Mesothelial cell of epicardium (in vitro differentiated cells): ENCODE measurements around the gene CR1. TPM values are rescaled to one million over a fixed set of nuclear protein-coding genes. Genes with fewer than 3 reads are reported as not detected.

ENCODE experiments used
- DNase-seq, 2 experiments: peaks; one replicate each; pipeline ENCODE4 v3.0.0; 2021; ENCODE audit warnings: low spot score in 2 of 2; ENCODE audit not compliant: unreplicated experiment in 2 of 2
- H3K27ac Mint-ChIP-seq: 2 replicates; pipeline ENCODE4 v1.8.0; 2021; ENCODE audit warnings: mixed read lengths
- H3K27me3 Mint-ChIP-seq: 2 replicates; pipeline ENCODE4 v1.8.0; 2021; ENCODE audit warnings: low read depth, mixed read lengths
- H3K36me3 Mint-ChIP-seq: 2 replicates; pipeline ENCODE4 v1.8.0; 2021; ENCODE audit warnings: mixed read lengths
- H3K4me1 Mint-ChIP-seq: 2 replicates; pipeline ENCODE4 v1.8.0; 2021; ENCODE audit warnings: mixed read lengths
- H3K4me3 Mint-ChIP-seq: 2 replicates; pipeline ENCODE4 v1.8.0; 2021; ENCODE audit warnings: mild to moderate bottlenecking, moderate library complexity, mixed read lengths
- H3K9me3 Mint-ChIP-seq: 2 replicates; pipeline ENCODE4 v1.8.0; 2021; ENCODE audit warnings: mixed read lengths
- total RNA-seq: library from RNA; stranded (reverse); gene quantifications from 3 replicates; pipeline ENCODE4 v1.2.1, GENCODE V29; 2021
- TF ChIP-seq, protein P1 (sequence below): fragments of 200-600 bp; sonication (generic); IDR thresholded peaks from one replicate; pipeline ENCODE4 v1.5.0; 2021; ENCODE audit warnings: antibody characterized with exemption; ENCODE audit not compliant: unreplicated experiment

Gene CR1
- total RNA-seq, 1 donor from 2014 or later: 0.09 TPM

DNA sequence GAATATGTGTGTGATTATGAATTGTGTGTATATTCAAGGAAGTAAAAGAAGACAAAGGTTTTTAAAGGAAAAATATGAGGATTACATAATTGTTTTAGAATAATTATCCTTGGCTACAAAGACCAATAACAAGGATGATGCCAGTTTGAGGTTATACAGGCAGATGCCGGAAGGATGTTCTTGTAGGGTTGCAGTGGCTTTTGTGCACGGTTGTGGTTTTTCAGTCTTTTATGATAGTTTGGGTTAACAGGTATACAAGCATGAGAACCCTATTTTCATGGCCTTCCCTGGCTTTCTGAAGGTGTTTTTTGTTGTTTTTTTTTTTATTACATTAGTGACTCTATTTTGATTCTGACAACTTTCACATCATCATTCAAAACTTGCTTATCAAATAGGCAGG is 36.9 kb upstream of the CR1 start:
- TF ChIP-seq, protein P1, sequence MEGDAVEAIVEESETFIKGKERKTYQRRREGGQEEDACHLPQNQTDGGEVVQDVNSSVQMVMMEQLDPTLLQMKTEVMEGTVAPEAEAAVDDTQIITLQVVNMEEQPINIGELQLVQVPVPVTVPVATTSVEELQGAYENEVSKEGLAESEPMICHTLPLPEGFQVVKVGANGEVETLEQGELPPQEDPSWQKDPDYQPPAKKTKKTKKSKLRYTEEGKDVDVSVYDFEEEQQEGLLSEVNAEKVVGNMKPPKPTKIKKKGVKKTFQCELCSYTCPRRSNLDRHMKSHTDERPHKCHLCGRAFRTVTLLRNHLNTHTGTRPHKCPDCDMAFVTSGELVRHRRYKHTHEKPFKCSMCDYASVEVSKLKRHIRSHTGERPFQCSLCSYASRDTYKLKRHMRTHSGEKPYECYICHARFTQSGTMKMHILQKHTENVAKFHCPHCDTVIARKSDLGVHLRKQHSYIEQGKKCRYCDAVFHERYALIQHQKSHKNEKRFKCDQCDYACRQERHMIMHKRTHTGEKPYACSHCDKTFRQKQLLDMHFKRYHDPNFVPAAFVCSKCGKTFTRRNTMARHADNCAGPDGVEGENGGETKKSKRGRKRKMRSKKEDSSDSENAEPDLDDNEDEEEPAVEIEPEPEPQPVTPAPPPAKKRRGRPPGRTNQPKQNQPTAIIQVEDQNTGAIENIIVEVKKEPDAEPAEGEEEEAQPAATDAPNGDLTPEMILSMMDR: no peak
- peaks cover 5% of the 10 kb centered on the region for H3K4me1 Mint-ChIP-seq
- H3K9me3 Mint-ChIP-seq: no peaks in the 10 kb centered on the region
- H3K27me3 Mint-ChIP-seq: peaks cover 38% of the 10 kb centered on the region
- DNase-seq: no peak
- no peak overlapping the region for H3K27ac Mint-ChIP-seq
- H3K4me3 Mint-ChIP-seq: no peak overlapping the region
- H3K36me3 Mint-ChIP-seq: no peaks in the 10 kb centered on the region

DNA sequence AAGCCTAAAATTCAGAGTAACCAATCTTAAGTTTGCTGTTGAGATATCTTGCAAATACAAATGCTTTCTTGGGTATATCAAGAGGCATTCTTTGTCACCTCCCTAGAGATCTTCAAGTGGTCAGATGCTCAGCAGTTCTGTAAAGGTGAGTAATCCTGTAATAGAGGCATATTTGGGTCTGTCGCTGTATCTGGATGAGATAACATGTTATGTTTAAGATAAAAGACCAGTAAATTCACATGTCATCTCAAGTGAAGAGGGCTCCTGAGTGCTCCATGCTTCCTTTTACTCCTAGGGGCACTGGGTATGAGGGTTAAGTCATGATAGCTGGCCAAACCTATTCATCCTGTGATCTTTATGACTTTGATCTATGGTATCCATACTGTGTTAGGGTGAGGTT is 34.3 kb upstream of the CR1 start:
- Mint-ChIP-seq H3K27ac (no peak overlapping the region), H3K27me3 (peaks cover 63% of the 10 kb centered on the region)

DNA sequence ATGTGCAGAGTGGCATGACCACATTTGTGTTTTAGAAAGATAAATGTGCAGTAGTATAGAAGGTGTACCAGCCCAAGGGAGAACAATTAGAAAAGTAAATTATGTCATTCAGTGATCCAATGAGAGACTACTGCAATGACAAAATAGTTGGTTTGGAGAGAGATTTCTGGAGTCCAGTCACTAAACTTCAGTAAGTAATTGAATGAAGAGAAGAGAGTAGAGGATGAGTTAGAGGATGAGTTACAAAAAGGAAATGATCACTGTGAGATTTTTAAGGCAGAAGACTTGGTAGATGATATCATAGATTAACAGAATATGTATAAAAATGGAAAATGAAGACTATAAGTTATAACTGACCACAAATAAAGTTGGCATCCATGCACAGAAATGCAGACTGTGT is 33.4 kb upstream of the CR1 start:
- no peak overlapping the region for H3K4me3 Mint-ChIP-seq
- no peaks in the 10 kb centered on the region for H3K36me3 Mint-ChIP-seq
- no peak overlapping the region for H3K27ac Mint-ChIP-seq
- peaks cover 72% of the 10 kb centered on the region for H3K27me3 Mint-ChIP-seq
- H3K4me1 Mint-ChIP-seq: no peaks in the 10 kb centered on the region
- no peak for DNase-seq
- TF ChIP-seq, protein P1: no peak
- no peaks in the 10 kb centered on the region for H3K9me3 Mint-ChIP-seq

More for the DNA sequence above, 34.3 kb upstream of the CR1 start:
- Mint-ChIP-seq H3K36me3 (no peaks in the 10 kb centered on the region), H3K4me1 (no peaks in the 10 kb centered on the region), H3K4me3 (no peak overlapping the region), H3K9me3 (no peaks in the 10 kb centered on the region)
- TF ChIP-seq, protein P1: no peak
- DNase-seq: no peak

DNA sequence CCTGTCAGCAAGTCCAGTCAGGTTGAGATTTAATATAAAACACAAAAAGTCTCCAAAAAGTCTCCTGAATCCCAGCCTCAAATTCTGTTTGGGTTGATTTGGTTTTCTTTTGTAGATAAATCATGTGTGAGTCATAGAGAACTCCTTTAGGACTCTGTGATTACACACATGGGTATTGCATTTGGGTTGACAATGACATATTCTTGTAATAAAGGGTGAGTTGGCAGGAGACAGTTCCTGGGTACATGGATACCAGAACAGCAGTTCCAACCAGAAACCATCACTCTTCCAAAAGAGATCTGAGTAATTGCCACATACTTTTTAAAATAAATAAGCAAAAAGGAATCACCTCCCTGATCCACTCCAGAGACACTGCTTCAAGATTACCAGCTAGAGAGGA is 32.9 kb upstream of the CR1 start:
- no peaks in the 10 kb centered on the region for H3K4me1 Mint-ChIP-seq
- no peak for DNase-seq

DNA sequence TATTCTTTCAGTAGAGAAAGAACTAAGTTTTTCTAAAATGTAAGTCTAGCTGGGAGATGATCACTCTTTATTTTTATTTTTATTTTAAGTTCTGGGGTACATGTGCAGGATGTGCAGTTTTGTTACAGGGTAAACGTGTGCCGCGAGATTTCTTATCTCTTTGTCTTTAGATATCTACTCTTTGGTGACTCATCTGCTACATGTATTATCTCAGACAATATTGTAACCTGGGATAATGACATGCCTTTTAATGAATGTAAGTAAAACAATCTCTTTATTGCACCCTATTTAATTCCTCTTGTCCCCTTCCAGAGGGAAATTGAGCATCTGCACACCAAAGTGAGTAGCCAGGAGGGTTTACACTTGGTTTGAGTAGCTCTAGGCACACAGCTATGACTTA is 32.4 kb upstream of the CR1 start:
- no peak for DNase-seq
- no peaks in the 10 kb centered on the region for H3K9me3 Mint-ChIP-seq
- H3K27me3 Mint-ChIP-seq: peaks cover 83% of the 10 kb centered on the region
- TF ChIP-seq, protein P1: no peak
- H3K4me3 Mint-ChIP-seq: no peak overlapping the region
- H3K36me3 Mint-ChIP-seq: no peaks in the 10 kb centered on the region
- H3K4me1 Mint-ChIP-seq: no peaks in the 10 kb centered on the region
- H3K27ac Mint-ChIP-seq: no peak overlapping the region

More for the DNA sequence above, 32.9 kb upstream of the CR1 start:
- H3K27me3 Mint-ChIP-seq: peaks cover 77% of the 10 kb centered on the region
- no peak overlapping the region for H3K27ac Mint-ChIP-seq
- H3K9me3 Mint-ChIP-seq: no peaks in the 10 kb centered on the region
- H3K36me3 Mint-ChIP-seq: no peaks in the 10 kb centered on the region
- H3K4me3 Mint-ChIP-seq: no peak overlapping the region
- TF ChIP-seq, protein P1: no peak

DNA sequence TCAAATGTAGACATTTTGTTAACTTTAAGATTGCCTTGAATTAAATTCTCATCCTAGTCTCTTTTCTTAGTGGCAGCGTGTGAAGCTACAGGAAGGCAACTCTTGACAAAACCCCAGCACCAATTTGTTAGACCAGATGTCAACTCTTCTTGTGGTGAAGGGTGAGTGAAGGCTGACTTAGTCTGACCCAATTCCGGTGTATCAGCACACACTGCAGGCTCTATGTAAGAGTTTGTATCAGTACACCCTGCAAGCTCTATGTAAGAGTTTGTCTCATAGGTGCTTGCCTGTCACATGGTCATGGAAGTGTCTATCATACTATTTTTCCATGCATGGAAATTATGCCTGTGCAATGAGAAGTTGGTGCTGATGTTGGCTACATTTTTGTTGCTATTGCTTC is 25.0 kb upstream of the CR1 start:
- Mint-ChIP-seq H3K36me3 (no peaks in the 10 kb centered on the region), H3K4me1 (no peaks in the 10 kb centered on the region), H3K27ac (no peak overlapping the region), H3K9me3 (no peaks in the 10 kb centered on the region), H3K27me3 (peaks cover 93% of the 10 kb centered on the region), H3K4me3 (no peak overlapping the region)
- TF ChIP-seq, protein P1: no peak
- no peak for DNase-seq
